ENCODE data around the gene DYSF. TPM values are rescaled to one million over a fixed set of nuclear protein-coding genes. Genes with fewer than 3 reads are reported as not detected.

The DYSF gene
- polyA plus RNA-seq, 1 donor from 2014 or later = 0.04 TPM

DNA sequence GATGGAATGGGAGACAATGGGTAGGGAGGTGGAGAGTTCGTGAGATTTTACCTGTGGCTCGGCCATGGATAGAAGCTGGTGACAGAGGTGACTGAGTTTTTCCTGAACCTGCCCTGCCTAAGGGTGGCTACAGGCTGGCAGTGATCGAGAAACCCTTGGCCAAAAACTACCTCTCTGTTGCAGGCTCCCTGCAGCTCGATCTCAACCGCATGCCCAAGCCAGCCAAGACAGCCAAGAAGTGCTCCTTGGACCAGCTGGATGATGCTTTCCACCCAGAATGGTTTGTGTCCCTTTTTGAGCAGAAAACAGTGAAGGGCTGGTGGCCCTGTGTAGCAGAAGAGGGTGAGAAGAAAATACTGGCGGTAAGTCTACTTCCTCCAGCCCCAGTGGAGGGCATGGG lies 225.5 kb downstream of the DYSF start:
- H3K9me2 ChIP-seq (ENCODE audit: insufficient read depth, low read length) = no peaks in the 10 kb centered on the region
- TF ChIP-seq RAD21 (conservative IDR thresholded peaks at IDR 0.05) (no peak), SMC3 (conservative IDR thresholded peaks at IDR 0.05; ENCODE audit: poor library complexity) (no peak), EP300 (conservative IDR thresholded peaks at IDR 0.05; ENCODE audit: poor library complexity, severe bottlenecking) (no peak), TAF1 (IDR thresholded peaks at IDR 0.05; ENCODE audit: low read depth) (no peak), EZH2 (IDR thresholded peaks at IDR 0.05; ENCODE audit: borderline replicate concordance, insufficient read depth, low read length, poor library complexity, severe bottlenecking) (no peak), POLR2AphosphoS5 (IDR thresholded peaks at IDR 0.05) (no peak)
- TF ChIP-seq, protein P1, sequence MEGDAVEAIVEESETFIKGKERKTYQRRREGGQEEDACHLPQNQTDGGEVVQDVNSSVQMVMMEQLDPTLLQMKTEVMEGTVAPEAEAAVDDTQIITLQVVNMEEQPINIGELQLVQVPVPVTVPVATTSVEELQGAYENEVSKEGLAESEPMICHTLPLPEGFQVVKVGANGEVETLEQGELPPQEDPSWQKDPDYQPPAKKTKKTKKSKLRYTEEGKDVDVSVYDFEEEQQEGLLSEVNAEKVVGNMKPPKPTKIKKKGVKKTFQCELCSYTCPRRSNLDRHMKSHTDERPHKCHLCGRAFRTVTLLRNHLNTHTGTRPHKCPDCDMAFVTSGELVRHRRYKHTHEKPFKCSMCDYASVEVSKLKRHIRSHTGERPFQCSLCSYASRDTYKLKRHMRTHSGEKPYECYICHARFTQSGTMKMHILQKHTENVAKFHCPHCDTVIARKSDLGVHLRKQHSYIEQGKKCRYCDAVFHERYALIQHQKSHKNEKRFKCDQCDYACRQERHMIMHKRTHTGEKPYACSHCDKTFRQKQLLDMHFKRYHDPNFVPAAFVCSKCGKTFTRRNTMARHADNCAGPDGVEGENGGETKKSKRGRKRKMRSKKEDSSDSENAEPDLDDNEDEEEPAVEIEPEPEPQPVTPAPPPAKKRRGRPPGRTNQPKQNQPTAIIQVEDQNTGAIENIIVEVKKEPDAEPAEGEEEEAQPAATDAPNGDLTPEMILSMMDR (IDR thresholded peaks at IDR 0.05; ENCODE audit: poor library complexity, severe bottlenecking) = no peak
- H3K79me2 ChIP-seq (replicated peaks; ENCODE audit: insufficient read depth, low read length) = no peaks in the 10 kb centered on the region
- no peaks in the 10 kb centered on the region for H4K20me1 ChIP-seq (ENCODE audit: insufficient read depth)
- no peaks in the 10 kb centered on the region for H3K9me3 ChIP-seq (ENCODE audit: low read length)
- H3K4me3 ChIP-seq (ENCODE audit: low read length) = no peak overlapping the region
- no peak overlapping the region for H2AFZ ChIP-seq (ENCODE audit: low read depth, low read length)
- no peak overlapping the region for H3K27ac ChIP-seq (ENCODE audit: low read length)
- no peaks in the 10 kb centered on the region for H3K27me3 ChIP-seq (ENCODE audit: insufficient read depth, low read depth, low read length)
- no peak overlapping the region for H3K4me2 ChIP-seq (ENCODE audit: low read length)
- H3K36me3 ChIP-seq (ENCODE audit: insufficient read depth, low read length) = no peaks in the 10 kb centered on the region
- no peak overlapping the region for H3K9ac ChIP-seq (ENCODE audit: low read length)
- no peaks in the 10 kb centered on the region for H3F3A ChIP-seq (ENCODE audit: insufficient read depth, low read length, poor library complexity, severe bottlenecking)

DNA sequence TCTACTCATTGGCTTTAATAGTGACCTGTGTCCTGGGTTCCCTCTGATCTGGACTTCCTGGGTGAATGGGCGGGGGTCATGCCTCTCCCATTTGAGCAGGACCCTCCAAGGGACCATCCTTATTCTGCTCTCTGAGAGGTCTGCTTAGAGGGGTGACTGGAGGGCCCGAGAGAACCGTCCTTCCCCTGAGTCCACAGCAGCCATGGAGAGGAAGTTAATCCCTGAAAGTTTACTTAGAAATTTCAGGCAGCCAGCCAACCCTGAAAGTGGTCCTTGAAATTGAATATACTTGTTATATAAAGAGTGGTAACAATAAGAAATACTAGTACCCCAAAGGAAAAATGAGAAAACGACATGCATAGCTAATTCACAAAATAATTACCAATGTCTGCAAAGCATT lies 226.1 kb downstream of the DYSF start:
- H3K27me3 ChIP-seq (ENCODE audit: insufficient read depth, low read depth, low read length) = no peaks in the 10 kb centered on the region
- no peak overlapping the region for H3K9ac ChIP-seq (ENCODE audit: low read length)
- H3K9me2 ChIP-seq (ENCODE audit: insufficient read depth, low read length) = no peaks in the 10 kb centered on the region
- H2AFZ ChIP-seq (ENCODE audit: low read depth, low read length) = no peak overlapping the region
- TF ChIP-seq POLR2AphosphoS5 (IDR thresholded peaks at IDR 0.05) (no peak), MXI1 (conservative IDR thresholded peaks at IDR 0.05; ENCODE audit: poor library complexity, severe bottlenecking) (no peak), SMC3 (conservative IDR thresholded peaks at IDR 0.05; ENCODE audit: poor library complexity) (no peak), EP300 (conservative IDR thresholded peaks at IDR 0.05; ENCODE audit: poor library complexity, severe bottlenecking) (no peak), TAF1 (IDR thresholded peaks at IDR 0.05; ENCODE audit: low read depth) (no peak), EZH2 (IDR thresholded peaks at IDR 0.05; ENCODE audit: borderline replicate concordance, insufficient read depth, low read length, poor library complexity, severe bottlenecking) (no peak)
- TF ChIP-seq, protein P2, sequence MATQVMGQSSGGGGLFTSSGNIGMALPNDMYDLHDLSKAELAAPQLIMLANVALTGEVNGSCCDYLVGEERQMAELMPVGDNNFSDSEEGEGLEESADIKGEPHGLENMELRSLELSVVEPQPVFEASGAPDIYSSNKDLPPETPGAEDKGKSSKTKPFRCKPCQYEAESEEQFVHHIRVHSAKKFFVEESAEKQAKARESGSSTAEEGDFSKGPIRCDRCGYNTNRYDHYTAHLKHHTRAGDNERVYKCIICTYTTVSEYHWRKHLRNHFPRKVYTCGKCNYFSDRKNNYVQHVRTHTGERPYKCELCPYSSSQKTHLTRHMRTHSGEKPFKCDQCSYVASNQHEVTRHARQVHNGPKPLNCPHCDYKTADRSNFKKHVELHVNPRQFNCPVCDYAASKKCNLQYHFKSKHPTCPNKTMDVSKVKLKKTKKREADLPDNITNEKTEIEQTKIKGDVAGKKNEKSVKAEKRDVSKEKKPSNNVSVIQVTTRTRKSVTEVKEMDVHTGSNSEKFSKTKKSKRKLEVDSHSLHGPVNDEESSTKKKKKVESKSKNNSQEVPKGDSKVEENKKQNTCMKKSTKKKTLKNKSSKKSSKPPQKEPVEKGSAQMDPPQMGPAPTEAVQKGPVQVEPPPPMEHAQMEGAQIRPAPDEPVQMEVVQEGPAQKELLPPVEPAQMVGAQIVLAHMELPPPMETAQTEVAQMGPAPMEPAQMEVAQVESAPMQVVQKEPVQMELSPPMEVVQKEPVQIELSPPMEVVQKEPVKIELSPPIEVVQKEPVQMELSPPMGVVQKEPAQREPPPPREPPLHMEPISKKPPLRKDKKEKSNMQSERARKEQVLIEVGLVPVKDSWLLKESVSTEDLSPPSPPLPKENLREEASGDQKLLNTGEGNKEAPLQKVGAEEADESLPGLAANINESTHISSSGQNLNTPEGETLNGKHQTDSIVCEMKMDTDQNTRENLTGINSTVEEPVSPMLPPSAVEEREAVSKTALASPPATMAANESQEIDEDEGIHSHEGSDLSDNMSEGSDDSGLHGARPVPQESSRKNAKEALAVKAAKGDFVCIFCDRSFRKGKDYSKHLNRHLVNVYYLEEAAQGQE (IDR thresholded peaks at IDR 0.05; ENCODE audit: borderline replicate concordance) = no peak
- TF ChIP-seq, protein P1 (IDR thresholded peaks at IDR 0.05; ENCODE audit: poor library complexity, severe bottlenecking) = no peak
- H4K20me1 ChIP-seq (ENCODE audit: insufficient read depth) = no peaks in the 10 kb centered on the region
- H3K9me3 ChIP-seq (ENCODE audit: low read length) = no peaks in the 10 kb centered on the region
- H3K4me3 ChIP-seq (ENCODE audit: low read length) = no peak overlapping the region
- H3K27ac ChIP-seq (ENCODE audit: low read length) = no peak overlapping the region
- H3F3A ChIP-seq (ENCODE audit: insufficient read depth, low read length, poor library complexity, severe bottlenecking) = no peaks in the 10 kb centered on the region
- H3K36me3 ChIP-seq (ENCODE audit: insufficient read depth, low read length) = no peaks in the 10 kb centered on the region
- no peaks in the 10 kb centered on the region for H3K79me2 ChIP-seq (replicated peaks; ENCODE audit: insufficient read depth, low read length)
- H3K4me2 ChIP-seq (ENCODE audit: low read length) = no peak overlapping the region

Data from neural cell (in vitro differentiated cells).